Vagina (tissue), 2 donors: Measurements from ENCODE around the gene VDR.

Experiments used
- CTCF ChIP-seq, 3 experiments: fragments of 450-650 bp in 2 of 3; fragments of 200-600 bp in 1 of 3; sonication (generic) in 1 of 3; IDR thresholded peaks; one replicate each; pipeline ENCODE4 v1.5.1; 2017 to 2019; ENCODE audit warnings: antibody characterized with exemption in 3 of 3, mild to moderate bottlenecking in 2 of 3, moderate library complexity in 2 of 3
- POLR2A ChIP-seq, 2 donors: fragments of 450-650 bp; IDR thresholded peaks; one replicate each; pipeline ENCODE4 v1.6.1; 2017; ENCODE audit warnings: antibody characterized with exemption in 2 of 2, mild to moderate bottlenecking in 2 of 2, moderate library complexity in 2 of 2

GRCh38 chr12:47845081-47845480 is 59.7 kb downstream of the VDR start:
- TF ChIP-seq CTCF (IDR thresholded peaks at IDR 0.05), result no peak
- no peak for TF ChIP-seq POLR2A (IDR thresholded peaks at IDR 0.05)
